Stimulated activated naive CD8-positive, alpha-beta T cell treated with anti-CD3 and anti-CD28 coated beads, Interleukin-15, amount 100 ng/mL, for 72 hours (primary cell): Measurements from ENCODE around the gene DEGS1.
A peak's percentile ranks its signal among the peaks of the same experiment; 100 is the strongest.

ENCODE experiments used
- ATAC-seq: fragments of 150-1000 bp; cut with Tn5 transposase; 2 replicates; pipeline ENCODE4 v1.10.0; 2021; ENCODE audit warnings: mild to moderate bottlenecking, moderate library complexity
- DNase-seq, 2 donors: peaks; one replicate each; pipeline ENCODE4 v3.0.0; 2021 to 2022
- H3K27ac Mint-ChIP-seq, 2 donors: one replicate each; pipeline ENCODE4 v1.8.0; 2022; ENCODE audit warnings: mild to moderate bottlenecking in 2 of 2, mixed read lengths in 2 of 2, moderate library complexity in 2 of 2
- H3K27me3 Mint-ChIP-seq: one replicate; pipeline ENCODE4 v1.8.0; 2022; ENCODE audit warnings: mixed read lengths
- H3K4me1 Mint-ChIP-seq: one replicate; pipeline ENCODE4 v1.8.0; 2022; ENCODE audit warnings: mild to moderate bottlenecking, mixed read lengths
- H3K4me3 Mint-ChIP-seq, 2 donors: one replicate each; pipeline ENCODE4 v1.8.0; 2022; ENCODE audit warnings: mild to moderate bottlenecking in 2 of 2, mixed read lengths in 2 of 2, moderate library complexity in 1 of 2
- H3K9me3 Mint-ChIP-seq, 2 donors: one replicate each; pipeline ENCODE4 v1.8.0; 2022; ENCODE audit warnings: mixed read lengths in 2 of 2

DEGS1 gene

GRCh38 chr1:224217655-224218623, 34.9 kb downstream of the DEGS1 start:
- H3K4me3 Mint-ChIP-seq = no peak overlapping the region
- no peaks in the 10 kb centered on the region for H3K9me3 Mint-ChIP-seq
- no peaks in the 10 kb centered on the region for H3K27me3 Mint-ChIP-seq
- no peak for ATAC-seq
- no peaks in the 10 kb centered on the region for H3K4me1 Mint-ChIP-seq
- DNase-seq = no peak
- no peak overlapping the region for H3K27ac Mint-ChIP-seq

- Mint-ChIP-seq H3K9me3 (no peaks in the 10 kb centered on the region), H3K4me3 (no peak overlapping the region), H3K27ac (peak overlapping the region; percentile 39 to 55), H3K4me1 (no peaks in the 10 kb centered on the region), H3K27me3 (no peaks in the 10 kb centered on the region)
- ATAC-seq (no peak), DNase-seq (no peak)
Measured at GRCh38 chr1:224219011-224219611, 36.1 kb downstream of the DEGS1 start.

GRCh38 chr1:224219612-224220059, 36.6 kb downstream of the DEGS1 start:
- H3K27me3 Mint-ChIP-seq = no peaks in the 10 kb centered on the region

GRCh38 chr1:224223819-224224714, 41.0 kb downstream of the DEGS1 start:
- H3K4me1 Mint-ChIP-seq = no peaks in the 10 kb centered on the region
- ATAC-seq (no peak), DNase-seq (no peak)
- no peak overlapping the region for H3K27ac Mint-ChIP-seq
- no peaks in the 10 kb centered on the region for H3K9me3 Mint-ChIP-seq
- H3K27me3 Mint-ChIP-seq = no peaks in the 10 kb centered on the region
- no peak overlapping the region for H3K4me3 Mint-ChIP-seq

More at GRCh38 chr1:224219612-224220059, 36.6 kb downstream of the DEGS1 start:
- Mint-ChIP-seq H3K9me3 (no peaks in the 10 kb centered on the region), H3K4me1 (no peaks in the 10 kb centered on the region), H3K27ac (no peak overlapping the region), H3K4me3 (no peak overlapping the region)
- ATAC-seq (no peak), DNase-seq (no peak)

GRCh38 chr1:224226849-224227502, 43.9 kb downstream of the DEGS1 start:
- H3K27me3 Mint-ChIP-seq = no peaks in the 10 kb centered on the region
- no peak overlapping the region for H3K27ac Mint-ChIP-seq
- H3K4me1 Mint-ChIP-seq = no peaks in the 10 kb centered on the region
- DNase-seq (no peak), ATAC-seq (no peak)
- no peaks in the 10 kb centered on the region for H3K9me3 Mint-ChIP-seq
- H3K4me3 Mint-ChIP-seq = no peak overlapping the region

GRCh38 chr1:224234017-224234416, 51.0 kb downstream of the DEGS1 start:
- H3K27ac Mint-ChIP-seq = peak overlapping the region in 1 of 2 donors; percentile 57
- no peaks in the 10 kb centered on the region for H3K4me1 Mint-ChIP-seq
- DNase-seq (no peak), ATAC-seq (no peak)
- no peak overlapping the region for H3K4me3 Mint-ChIP-seq
- no peaks in the 10 kb centered on the region for H3K9me3 Mint-ChIP-seq
- H3K27me3 Mint-ChIP-seq = no peaks in the 10 kb centered on the region

- DNase-seq (no peak), ATAC-seq (no peak)
- no peak overlapping the region for H3K4me3 Mint-ChIP-seq
- H3K27me3 Mint-ChIP-seq = no peaks in the 10 kb centered on the region
- no peaks in the 10 kb centered on the region for H3K9me3 Mint-ChIP-seq
- H3K4me1 Mint-ChIP-seq = no peaks in the 10 kb centered on the region
- no peak overlapping the region for H3K27ac Mint-ChIP-seq
Measured at GRCh38 chr1:224235813-224236493, 52.9 kb downstream of the DEGS1 start.

- Mint-ChIP-seq H3K4me3 (no peak overlapping the region), H3K9me3 (no peaks in the 10 kb centered on the region), H3K27me3 (no peaks in the 10 kb centered on the region), H3K4me1 (no peaks in the 10 kb centered on the region), H3K27ac (no peak overlapping the region)
- no peak for DNase-seq
- no peak for ATAC-seq
Measured at GRCh38 chr1:224237119-224237881, 54.3 kb downstream of the DEGS1 start.

GRCh38 chr1:224238212-224238611, 55.2 kb downstream of the DEGS1 start:
- H3K9me3 Mint-ChIP-seq = no peaks in the 10 kb centered on the region
- H3K4me1 Mint-ChIP-seq = no peaks in the 10 kb centered on the region
- H3K4me3 Mint-ChIP-seq = no peak overlapping the region
- no peak for DNase-seq
- ATAC-seq = no peak
- no peaks in the 10 kb centered on the region for H3K27me3 Mint-ChIP-seq
- H3K27ac Mint-ChIP-seq = no peak overlapping the region

- H3K27me3 Mint-ChIP-seq = no peaks in the 10 kb centered on the region
- no peak overlapping the region for H3K4me3 Mint-ChIP-seq
- H3K4me1 Mint-ChIP-seq = no peaks in the 10 kb centered on the region
- DNase-seq (no peak), ATAC-seq (no peak)
- no peaks in the 10 kb centered on the region for H3K9me3 Mint-ChIP-seq
- H3K27ac Mint-ChIP-seq = no peak overlapping the region
Measured at GRCh38 chr1:224238756-224239155, 55.7 kb downstream of the DEGS1 start.
